CD14-positive monocyte (primary cell): ENCODE measurements around the gene SLC6A2. TPM values are rescaled to one million over a fixed set of nuclear protein-coding genes. Genes with fewer than 3 reads are reported as not detected.
A peak's percentile ranks its signal among the peaks of the same experiment; 100 is the strongest.

Experiments
- DNase-seq, 3 donors: peaks; one replicate each; pipeline ENCODE4 v3.0.0-alpha.2; 2011 to 2022
- H2AFZ ChIP-seq: 2 replicates; pipeline ENCODE4 v1.6.0; 2012; ENCODE audit warnings: mild to moderate bottlenecking, low read depth, low read length, inconsistent platforms; ENCODE audit not compliant: insufficient read depth, poor library complexity, severe bottlenecking
- H3K27ac ChIP-seq, 2 donors: 1 replicate in 1 of 2; 2 replicates in 1 of 2; pipeline ENCODE4 v1.5.1; 2012 to 2013; ENCODE audit warnings: low read length in 2 of 2, control low read depth in 1 of 2, inconsistent platforms in 1 of 2, low read depth in 1 of 2, mild to moderate bottlenecking in 1 of 2
- H3K27me3 ChIP-seq, 2 donors: one replicate each; pipeline versions ENCODE4 v1.6.0 to v1.6.1; 2011 to 2013; ENCODE audit warnings: low read length in 2 of 2; ENCODE audit not compliant: control insufficient read depth in 2 of 2, insufficient read depth in 2 of 2
- H3K36me3 ChIP-seq, 2 donors: replicated peaks in 1 of 2; 1 replicate in 1 of 2; 2 replicates in 1 of 2; pipeline versions ENCODE4 v1.5.1 to v1.6.1; 2012 to 2013; ENCODE audit warnings: low read length in 2 of 2, control low read depth in 1 of 2, inconsistent platforms in 1 of 2, mild to moderate bottlenecking in 1 of 2; ENCODE audit not compliant: insufficient read depth in 2 of 2, control insufficient read depth in 1 of 2
- H3K4me1 ChIP-seq, 2 donors: 1 replicate in 1 of 2; 2 replicates in 1 of 2; pipeline versions ENCODE4 v1.5.1 to v1.6.1; 2012 to 2013; ENCODE audit warnings: low read length in 2 of 2, control low read depth in 1 of 2, inconsistent platforms in 1 of 2, mild to moderate bottlenecking in 1 of 2, moderate library complexity in 1 of 2; ENCODE audit not compliant: insufficient read depth in 2 of 2, control insufficient read depth in 1 of 2
- H3K4me2 ChIP-seq: replicated peaks from 2 replicates; pipeline ENCODE3; 2012; ENCODE audit warnings: low read length, moderate library complexity, mild to moderate bottlenecking; ENCODE audit not compliant: poor library complexity, severe bottlenecking; ENCODE audit errors: extremely low read depth
- H3K4me3 ChIP-seq, 3 experiments: fragments of 200-600 bp in 1 of 3; sonication (generic) in 1 of 3; replicated peaks in 1 of 3; 1 replicate in 2 of 3; 2 replicates in 1 of 3; pipeline ENCODE4 v1.5.1; 2011 to 2013; ENCODE audit warnings: low read length in 3 of 3, mild to moderate bottlenecking in 3 of 3, control low read depth in 2 of 3, low read depth in 2 of 3, inconsistent platforms in 1 of 3, moderate library complexity in 1 of 3
- H3K79me2 ChIP-seq: 2 replicates; pipeline ENCODE4 v1.6.0; 2012; ENCODE audit warnings: mild to moderate bottlenecking, control low read depth, inconsistent platforms, low read length, moderate library complexity; ENCODE audit not compliant: insufficient read depth
- H3K9ac ChIP-seq: 2 replicates; pipeline ENCODE4 v1.6.0; 2017; ENCODE audit warnings: low read length, mild to moderate bottlenecking; ENCODE audit not compliant: insufficient read depth, poor library complexity, severe bottlenecking
- H3K9me3 ChIP-seq, 2 donors: replicated peaks in 1 of 2; 1 replicate in 1 of 2; 2 replicates in 1 of 2; pipeline versions ENCODE4 v1.5.1 to v1.6.1; 2012 to 2013; ENCODE audit warnings: low read length in 2 of 2, control low read depth in 1 of 2; ENCODE audit not compliant: control insufficient read depth in 1 of 2, insufficient read depth in 1 of 2
- H4K20me1 ChIP-seq: 2 replicates; pipeline ENCODE4 v1.6.0; 2012; ENCODE audit warnings: mild to moderate bottlenecking, low read length, control low read depth, moderate library complexity; ENCODE audit not compliant: insufficient read depth
- H3K27ac Mint-ChIP-seq, 7 donors: one replicate each; pipeline ENCODE4 v1.8.0; 2020; ENCODE audit warnings: mild to moderate bottlenecking in 7 of 7, mixed read lengths in 7 of 7, moderate library complexity in 6 of 7, inconsistent platforms in 2 of 7
- H3K27me3 Mint-ChIP-seq, 3 donors: one replicate each; pipeline ENCODE4 v1.8.0; 2021 to 2022; ENCODE audit warnings: low read depth in 3 of 3, mild to moderate bottlenecking in 3 of 3, mixed read lengths in 3 of 3, moderate library complexity in 3 of 3, inconsistent platforms in 1 of 3
- H3K36me3 Mint-ChIP-seq, 2 donors: one replicate each; pipeline ENCODE4 v1.8.0; 2020; ENCODE audit warnings: mixed read lengths in 2 of 2, inconsistent platforms in 1 of 2, mild to moderate bottlenecking in 1 of 2
- H3K4me1 Mint-ChIP-seq: one replicate; pipeline ENCODE4 v1.8.0; 2020; ENCODE audit warnings: mild to moderate bottlenecking, mixed read lengths
- H3K4me3 Mint-ChIP-seq, 2 donors: one replicate each; pipeline ENCODE4 v1.8.0; 2020; ENCODE audit warnings: mild to moderate bottlenecking in 2 of 2, mixed read lengths in 2 of 2, moderate library complexity in 1 of 2
- H3K9me3 Mint-ChIP-seq, 7 donors: one replicate each; pipeline ENCODE4 v1.8.0; 2020 to 2022; ENCODE audit warnings: mixed read lengths in 7 of 7, mild to moderate bottlenecking in 6 of 7, moderate library complexity in 6 of 7, inconsistent platforms in 2 of 7
- CTCF ChIP-seq: fragments of 200-600 bp; IDR thresholded peaks from one replicate; pipeline ENCODE4 v1.8.0; 2022; ENCODE audit warnings: antibody characterized with exemption, mild to moderate bottlenecking
- WGBS: methylation state at CpG from one replicate; pipeline ENCODE4 v1.1.5; 2013; ENCODE audit warnings: missing lambda C conversion rate; ENCODE audit not compliant: insufficient coverage; 5-methylcytosine and 5-hydroxymethylcytosine counted together
- intact Hi-C, 2 donors: fragments of 100-400 bp; cut with micrococcal nuclease; formaldehyde crosslinking; loops; one replicate each; pipeline versions ENCODE4 v1.15.0 to v1.15.1; 2023
- polyA plus RNA-seq, 3 donors: library from polyadenylated mRNA; depleted of rRNA in 1 of 3; unstranded in 2 of 3; stranded (reverse) in 1 of 3; fragments of 300-500 nt in 2 of 3; fragments of >200 nt in 1 of 3; fragmentation: Illumina TruSeq in 2 of 3; gene quantifications; 1 replicate in 2 of 3; 2 replicates in 1 of 3; pipeline ENCODE4 v1.2.3, GENCODE V29; 2012 to 2021

SLC6A2 gene
- polyA plus RNA-seq, 3 donors = not detected

GRCh38 chr16:55711959-55712876 is 56.4 kb downstream of the SLC6A2 start:
- no peak overlapping the region for H3K27ac Mint-ChIP-seq
- no CpG with 5 or more reads among the region's 10 CpGs for WGBS

More at GRCh38 chr16:55711959-55712876, 56.4 kb downstream of the SLC6A2 start:
- no peak overlapping the region for H3K27ac ChIP-seq
- H3K4me2 ChIP-seq = no peak overlapping the region
- intact Hi-C loops = loop anchor here (2.0 to 5.0 kb wide), 2 partner anchors 40 to 131 kb away; no protein-coding TSS in a partner anchor
- H3K4me1 ChIP-seq = no peaks in the 10 kb centered on the region
- DNase-seq = peak; percentile 54 to 71 (median 61)
- H3K27me3 ChIP-seq = peaks cover 2 to 3% of the 10 kb centered on the region in 2 donors
- H3K36me3 Mint-ChIP-seq = no peaks in the 10 kb centered on the region
- no peaks in the 10 kb centered on the region for H3K36me3 ChIP-seq
- no peak overlapping the region for H3K9ac ChIP-seq
- H4K20me1 ChIP-seq = no peaks in the 10 kb centered on the region
- no peaks in the 10 kb centered on the region for H3K4me1 Mint-ChIP-seq
- H3K79me2 ChIP-seq = no peaks in the 10 kb centered on the region
- peaks cover 5 to 12% (median 8%) of the 10 kb centered on the region in 3 donors for H3K27me3 Mint-ChIP-seq
- no peak overlapping the region for H2AFZ ChIP-seq
- no peak overlapping the region for H3K4me3 ChIP-seq
- H3K9me3 Mint-ChIP-seq = peaks cover 0 to 2% (median 0%) of the 10 kb centered on the region in 7 donors
- no peak overlapping the region for H3K4me3 Mint-ChIP-seq
- H3K9me3 ChIP-seq = no peaks in the 10 kb centered on the region
- TF ChIP-seq CTCF = peak; percentile 85
